ENCODE results near the gene AP3B1.

- TF ChIP-seq POLR2A (IDR thresholded peaks at IDR 0.05) (no peak), CTCF (IDR thresholded peaks at IDR 0.05) (no peak), POLR2AphosphoS5 (IDR thresholded peaks at IDR 0.05) (no peak), EP300 (IDR thresholded peaks at IDR 0.05) (no peak)
Observed at GRCh38 chr5:78341440-78341839, 46.9 kb upstream of the AP3B1 start.
